ENCODE results near the gene CD99. TPM values are rescaled to one million over a fixed set of nuclear protein-coding genes. Genes with fewer than 3 reads are reported as not detected.
"Not testable (repeated sequence)": the region's sequence is repeated elsewhere in the genome, so short reads cannot be mapped to it uniquely, and the experiment has no call there.

Gene CD99
- total and polyA plus RNA-seq, 4 donors: 118 to 266 (median 189) TPM

- WGBS, 2 donors: 92 to 95% methylated on average over 2 of the region's 2 CpGs
Observed at GRCh38 chrX:2666491-2666890, 24.6 kb upstream of the CD99 start.

GRCh38 chrX:2670978-2671377 is 20.1 kb upstream of the CD99 start:
- Histone ChIP-seq H3K27ac (ENCODE audit: low read depth in 1 of 2, low read length in 1 of 2) (no peak overlapping the region), H3K9me3 (ENCODE audit: control insufficient read depth in 4 of 4, insufficient read depth in 3 of 4, low read length in 3 of 4) (peaks cover 0 to 1% (median 0%) of the 10 kb centered on the region in 4 donors), H3K4me1 (ENCODE audit: control insufficient read depth in 5 of 5, insufficient read depth in 5 of 5, low read length in 5 of 5) (no peaks in the 10 kb centered on the region), H3K36me3 (ENCODE audit: control insufficient read depth in 4 of 4, insufficient read depth in 4 of 4, low read length in 4 of 4) (no peaks in the 10 kb centered on the region), H3K4me3 (no peak overlapping the region), H3K27me3 (ENCODE audit: control insufficient read depth in 3 of 3, insufficient read depth in 3 of 3, low read length in 2 of 3) (peaks cover 0 to 6% (median 0%) of the 10 kb centered on the region in 3 donors), H3K9ac (ENCODE audit: insufficient read depth in 1 of 2, low read length in 2 of 2) (no peak overlapping the region)
- DNase-seq (no peak), ATAC-seq (ENCODE audit: insufficient read depth, low FRiP score) (no peak)
- 72 to 87% methylated on average over 4 of the region's 4 CpGs for WGBS, 2 donors
- no peak for TF ChIP-seq CTCF (IDR thresholded peaks at IDR 0.05; ENCODE audit: control extremely low read depth, extremely low read depth)

More at GRCh38 chrX:2666491-2666890, 24.6 kb upstream of the CD99 start:
- no peak for TF ChIP-seq CTCF (IDR thresholded peaks at IDR 0.05; ENCODE audit: control extremely low read depth, extremely low read depth)
- Histone ChIP-seq H3K9me3 (ENCODE audit: control insufficient read depth in 4 of 4, insufficient read depth in 3 of 4, low read length in 3 of 4) (no peaks in the 10 kb centered on the region), H3K9ac (ENCODE audit: insufficient read depth in 1 of 2, low read length in 2 of 2) (no peak overlapping the region), H3K27ac (ENCODE audit: low read depth in 1 of 2, low read length in 1 of 2) (no peak overlapping the region), H3K4me1 (ENCODE audit: control insufficient read depth in 5 of 5, insufficient read depth in 5 of 5, low read length in 5 of 5) (peaks cover 0 to 2% (median 0%) of the 10 kb centered on the region in 5 donors), H3K4me3 (no peak overlapping the region), H3K36me3 (ENCODE audit: control insufficient read depth in 4 of 4, insufficient read depth in 4 of 4, low read length in 4 of 4) (no peaks in the 10 kb centered on the region), H3K27me3 (ENCODE audit: control insufficient read depth in 3 of 3, insufficient read depth in 3 of 3, low read length in 2 of 3) (peaks cover 0 to 6% (median 0%) of the 10 kb centered on the region in 3 donors)
- no peak for DNase-seq
- no peak for ATAC-seq (ENCODE audit: insufficient read depth, low FRiP score)

- peaks cover 0 to 1% (median 0%) of the 10 kb centered on the region in 4 donors for H3K9me3 ChIP-seq (ENCODE audit: control insufficient read depth in 4 of 4, insufficient read depth in 3 of 4, low read length in 3 of 4)
- no peak for ATAC-seq (ENCODE audit: insufficient read depth, low FRiP score)
- peaks cover 0 to 7% (median 0%) of the 10 kb centered on the region in 3 donors for H3K27me3 ChIP-seq (ENCODE audit: control insufficient read depth in 3 of 3, insufficient read depth in 3 of 3, low read length in 2 of 3)
- no peak overlapping the region for H3K9ac ChIP-seq (ENCODE audit: insufficient read depth in 1 of 2, low read length in 2 of 2)
- no peaks in the 10 kb centered on the region for H3K36me3 ChIP-seq (ENCODE audit: control insufficient read depth in 4 of 4, insufficient read depth in 4 of 4, low read length in 4 of 4)
- WGBS, 2 donors: 95% methylated on average over 6 of the region's 6 CpGs
- TF ChIP-seq CTCF (IDR thresholded peaks at IDR 0.05; ENCODE audit: control extremely low read depth, extremely low read depth): no peak
- H3K27ac ChIP-seq (ENCODE audit: low read depth in 1 of 2, low read length in 1 of 2): no peak overlapping the region
- H3K4me3 ChIP-seq: no peak overlapping the region
- H3K4me1 ChIP-seq (ENCODE audit: control insufficient read depth in 5 of 5, insufficient read depth in 5 of 5, low read length in 5 of 5): no peaks in the 10 kb centered on the region
- no peak for DNase-seq
Observed at GRCh38 chrX:2672084-2672483, 19.0 kb upstream of the CD99 start.

GRCh38 chrX:2673611-2674010 is 17.5 kb upstream of the CD99 start:
- H3K27ac ChIP-seq (ENCODE audit: low read depth in 1 of 2, low read length in 1 of 2): no peak overlapping the region
- WGBS, 2 donors: 91 to 98% methylated on average over 12 of the region's 12 CpGs

GRCh38 chrX:2675657-2676200 is 15.4 kb upstream of the CD99 start:
- ATAC-seq (ENCODE audit: insufficient read depth, low FRiP score); H3K4me1 ChIP-seq (ENCODE audit: control insufficient read depth in 5 of 5, insufficient read depth in 5 of 5, low read length in 5 of 5); H3K36me3 ChIP-seq (ENCODE audit: control insufficient read depth in 4 of 4, insufficient read depth in 4 of 4, low read length in 4 of 4); H3K9ac ChIP-seq (ENCODE audit: insufficient read depth in 1 of 2, low read length in 2 of 2); H3K27ac ChIP-seq (ENCODE audit: low read depth in 1 of 2, low read length in 1 of 2); H3K4me3 ChIP-seq; DNase-seq; H3K9me3 ChIP-seq (ENCODE audit: control insufficient read depth in 4 of 4, insufficient read depth in 3 of 4, low read length in 3 of 4): not testable (repeated sequence)
- 89 to 94% methylated on average over 7 of the region's 7 CpGs for WGBS, 2 donors
- H3K27me3 ChIP-seq (ENCODE audit: control insufficient read depth in 3 of 3, insufficient read depth in 3 of 3, low read length in 2 of 3): peaks cover 0 to 17% (median 3%) of the 10 kb centered on the region in 3 donors

More at GRCh38 chrX:2673611-2674010, 17.5 kb upstream of the CD99 start:
- no peaks in the 10 kb centered on the region for H3K36me3 ChIP-seq (ENCODE audit: control insufficient read depth in 4 of 4, insufficient read depth in 4 of 4, low read length in 4 of 4)
- H3K4me3 ChIP-seq: no peak overlapping the region
- ATAC-seq (ENCODE audit: insufficient read depth, low FRiP score): no peak
- DNase-seq: no peak
- no peak overlapping the region for H3K9ac ChIP-seq (ENCODE audit: insufficient read depth in 1 of 2, low read length in 2 of 2)
- H3K27me3 ChIP-seq (ENCODE audit: control insufficient read depth in 3 of 3, insufficient read depth in 3 of 3, low read length in 2 of 3): peaks cover 0 to 15% (median 2%) of the 10 kb centered on the region in 3 donors
- peaks cover 0 to 3% (median 0%) of the 10 kb centered on the region in 5 donors for H3K4me1 ChIP-seq (ENCODE audit: control insufficient read depth in 5 of 5, insufficient read depth in 5 of 5, low read length in 5 of 5)
- peaks cover 0 to 1% (median 0%) of the 10 kb centered on the region in 4 donors for H3K9me3 ChIP-seq (ENCODE audit: control insufficient read depth in 4 of 4, insufficient read depth in 3 of 4, low read length in 3 of 4)
- no peak for TF ChIP-seq CTCF (IDR thresholded peaks at IDR 0.05; ENCODE audit: control extremely low read depth, extremely low read depth)

Data from lung (tissue), 12 donors.